HepG2 (cell line): ENCODE measurements around the gene CCDC83. TPM values are rescaled to one million over a fixed set of nuclear protein-coding genes. Genes with fewer than 3 reads are reported as not detected.
A peak's percentile ranks its signal among the peaks of the same experiment; 100 is the strongest.

Experiments used
- ISL2 ChIP-seq: sonication (generic); formaldehyde crosslinking; IDR thresholded peaks from 2 replicates; pipeline ENCODE4 v1.5.0; 2020; ENCODE audit warnings: missing genetic modification reagents
- MIER2 ChIP-seq: IDR thresholded peaks from 2 replicates; pipeline ENCODE4 v1.6.1; 2016; ENCODE audit warnings: missing biosample characterization, missing genetic modification reagents
- STAG1 ChIP-seq: sonication (generic); formaldehyde crosslinking; IDR thresholded peaks from 2 replicates; pipeline ENCODE4 v1.4.0; 2020; ENCODE audit warnings: missing genetic modification reagents
- XRCC5 ChIP-seq: fragments of 200-400 bp; formaldehyde crosslinking; optimal IDR thresholded peaks from 2 replicates; pipeline ENCODE3; 2017; ENCODE audit warnings: mild to moderate bottlenecking, low read length
- ZKSCAN5 ChIP-seq: sonication (generic); formaldehyde crosslinking; IDR thresholded peaks from 2 replicates; pipeline ENCODE4 v1.5.1; 2020; ENCODE audit warnings: mild to moderate bottlenecking, missing genetic modification reagents
- polyA plus RNA-seq, 8 experiments: library from polyadenylated mRNA; depleted of rRNA in 3 of 8; stranded (reverse) in 7 of 8; unstranded in 1 of 8; fragments of >200 nt; fragmentation: Illumina TruSeq in 4 of 8; extraction: Trizol in 4 of 8; gene quantifications; 2 replicates each; pipeline versions ENCODE4 v1.2.1 to v1.2.3, GENCODE V29; 2011 to 2016; ENCODE audit warnings: low read depth in 4 of 8, missing spikeins in 1 of 8, mixed read lengths in 1 of 8; ENCODE audit not compliant: insufficient read depth in 1 of 8
- total RNA-seq, 5 experiments: library from RNA; depleted of rRNA; stranded (reverse); fragments of >200 nt; fragmentation: Illumina TruSeq; extraction: Trizol; gene quantifications; 2 replicates each; pipeline ENCODE4 v1.2.3, GENCODE V29; 2016; ENCODE audit warnings: low read depth in 1 of 5
- TF ChIP-seq, protein P1 (sequence below): sonication (generic); formaldehyde crosslinking; IDR thresholded peaks from 2 replicates; pipeline ENCODE4 v1.5.0; 2020; ENCODE audit warnings: mild to moderate bottlenecking, missing genetic modification reagents, moderate library complexity
- TF ChIP-seq, protein P2 (sequence below): IDR thresholded peaks from 2 replicates; pipeline ENCODE4 v1.6.1; 2018; ENCODE audit warnings: missing genetic modification reagents, mild to moderate bottlenecking, missing compliant biosample characterization
- TF ChIP-seq, protein P3 (sequence below): sonication (generic); formaldehyde crosslinking; IDR thresholded peaks from 2 replicates; pipeline ENCODE4 v1.4.0; 2020; ENCODE audit warnings: missing genetic modification reagents, borderline replicate concordance
- TF ChIP-seq, protein P4 (sequence below): sonication (generic); formaldehyde crosslinking; IDR thresholded peaks from 2 replicates; pipeline ENCODE4 v1.8.0; 2022; ENCODE audit warnings: missing genetic modification reagents, mild to moderate bottlenecking, inconsistent platforms, borderline replicate concordance

Gene CCDC83
- total and polyA plus RNA-seq, 2 of the 13 experiments (the other 11 are each of a cell fraction or from before 2014, with no cell fraction given), result not detected

DNA sequence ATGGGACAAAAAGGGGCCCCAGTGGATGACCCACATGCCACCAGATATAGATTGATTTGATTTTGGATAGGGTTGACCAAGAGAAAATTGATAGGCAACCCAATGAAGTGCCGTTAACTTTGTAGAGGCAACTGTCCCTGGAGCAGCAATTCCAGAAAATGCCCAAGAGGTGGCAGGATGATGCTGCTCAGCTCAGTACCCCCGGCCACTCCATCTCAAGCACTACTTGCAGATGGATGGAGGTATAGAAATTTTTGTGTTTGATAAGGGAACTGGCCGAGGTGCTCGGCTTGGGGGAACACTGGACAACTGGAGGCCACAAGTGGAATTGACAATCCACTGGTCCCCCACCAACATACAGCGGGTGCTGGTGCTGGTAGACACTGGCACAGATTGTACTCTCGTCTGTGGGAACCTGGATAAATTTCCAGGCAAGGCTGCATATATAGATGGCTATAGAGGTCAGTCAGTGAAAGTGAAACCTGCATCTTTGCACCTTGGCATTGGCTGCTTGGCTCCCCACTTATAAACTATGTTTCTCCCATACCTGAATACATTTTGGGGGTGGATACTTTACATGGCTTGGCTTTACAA lies 86.3 kb downstream of the CCDC83 start (continued):
- TF ChIP-seq, protein P1, sequence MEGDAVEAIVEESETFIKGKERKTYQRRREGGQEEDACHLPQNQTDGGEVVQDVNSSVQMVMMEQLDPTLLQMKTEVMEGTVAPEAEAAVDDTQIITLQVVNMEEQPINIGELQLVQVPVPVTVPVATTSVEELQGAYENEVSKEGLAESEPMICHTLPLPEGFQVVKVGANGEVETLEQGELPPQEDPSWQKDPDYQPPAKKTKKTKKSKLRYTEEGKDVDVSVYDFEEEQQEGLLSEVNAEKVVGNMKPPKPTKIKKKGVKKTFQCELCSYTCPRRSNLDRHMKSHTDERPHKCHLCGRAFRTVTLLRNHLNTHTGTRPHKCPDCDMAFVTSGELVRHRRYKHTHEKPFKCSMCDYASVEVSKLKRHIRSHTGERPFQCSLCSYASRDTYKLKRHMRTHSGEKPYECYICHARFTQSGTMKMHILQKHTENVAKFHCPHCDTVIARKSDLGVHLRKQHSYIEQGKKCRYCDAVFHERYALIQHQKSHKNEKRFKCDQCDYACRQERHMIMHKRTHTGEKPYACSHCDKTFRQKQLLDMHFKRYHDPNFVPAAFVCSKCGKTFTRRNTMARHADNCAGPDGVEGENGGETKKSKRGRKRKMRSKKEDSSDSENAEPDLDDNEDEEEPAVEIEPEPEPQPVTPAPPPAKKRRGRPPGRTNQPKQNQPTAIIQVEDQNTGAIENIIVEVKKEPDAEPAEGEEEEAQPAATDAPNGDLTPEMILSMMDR (CRISPR knock-in tag), result peak; percentile 77
- TF ChIP-seq, protein P2, sequence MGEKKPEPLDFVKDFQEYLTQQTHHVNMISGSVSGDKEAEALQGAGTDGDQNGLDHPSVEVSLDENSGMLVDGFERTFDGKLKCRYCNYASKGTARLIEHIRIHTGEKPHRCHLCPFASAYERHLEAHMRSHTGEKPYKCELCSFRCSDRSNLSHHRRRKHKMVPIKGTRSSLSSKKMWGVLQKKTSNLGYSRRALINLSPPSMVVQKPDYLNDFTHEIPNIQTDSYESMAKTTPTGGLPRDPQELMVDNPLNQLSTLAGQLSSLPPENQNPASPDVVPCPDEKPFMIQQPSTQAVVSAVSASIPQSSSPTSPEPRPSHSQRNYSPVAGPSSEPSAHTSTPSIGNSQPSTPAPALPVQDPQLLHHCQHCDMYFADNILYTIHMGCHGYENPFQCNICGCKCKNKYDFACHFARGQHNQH, result peak; percentile 20; the same call in 1 of the 2 replicates
- TF ChIP-seq ZKSCAN5 (CRISPR knock-in tag), result no peak
- TF ChIP-seq STAG1 (CRISPR knock-in tag), result peak; percentile 84
- TF ChIP-seq, protein P3, sequence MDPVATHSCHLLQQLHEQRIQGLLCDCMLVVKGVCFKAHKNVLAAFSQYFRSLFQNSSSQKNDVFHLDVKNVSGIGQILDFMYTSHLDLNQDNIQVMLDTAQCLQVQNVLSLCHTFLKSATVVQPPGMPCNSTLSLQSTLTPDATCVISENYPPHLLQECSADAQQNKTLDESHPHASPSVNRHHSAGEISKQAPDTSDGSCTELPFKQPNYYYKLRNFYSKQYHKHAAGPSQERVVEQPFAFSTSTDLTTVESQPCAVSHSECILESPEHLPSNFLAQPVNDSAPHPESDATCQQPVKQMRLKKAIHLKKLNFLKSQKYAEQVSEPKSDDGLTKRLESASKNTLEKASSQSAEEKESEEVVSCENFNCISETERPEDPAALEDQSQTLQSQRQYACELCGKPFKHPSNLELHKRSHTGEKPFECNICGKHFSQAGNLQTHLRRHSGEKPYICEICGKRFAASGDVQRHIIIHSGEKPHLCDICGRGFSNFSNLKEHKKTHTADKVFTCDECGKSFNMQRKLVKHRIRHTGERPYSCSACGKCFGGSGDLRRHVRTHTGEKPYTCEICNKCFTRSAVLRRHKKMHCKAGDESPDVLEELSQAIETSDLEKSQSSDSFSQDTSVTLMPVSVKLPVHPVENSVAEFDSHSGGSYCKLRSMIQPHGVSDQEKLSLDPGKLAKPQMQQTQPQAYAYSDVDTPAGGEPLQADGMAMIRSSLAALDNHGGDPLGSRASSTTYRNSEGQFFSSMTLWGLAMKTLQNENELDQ, result no peak
- TF ChIP-seq MIER2 (CRISPR knock-in tag), result 0 out of 2 replicates have a peak, but pooled peaks have one; percentile 46
- TF ChIP-seq, protein P4, sequence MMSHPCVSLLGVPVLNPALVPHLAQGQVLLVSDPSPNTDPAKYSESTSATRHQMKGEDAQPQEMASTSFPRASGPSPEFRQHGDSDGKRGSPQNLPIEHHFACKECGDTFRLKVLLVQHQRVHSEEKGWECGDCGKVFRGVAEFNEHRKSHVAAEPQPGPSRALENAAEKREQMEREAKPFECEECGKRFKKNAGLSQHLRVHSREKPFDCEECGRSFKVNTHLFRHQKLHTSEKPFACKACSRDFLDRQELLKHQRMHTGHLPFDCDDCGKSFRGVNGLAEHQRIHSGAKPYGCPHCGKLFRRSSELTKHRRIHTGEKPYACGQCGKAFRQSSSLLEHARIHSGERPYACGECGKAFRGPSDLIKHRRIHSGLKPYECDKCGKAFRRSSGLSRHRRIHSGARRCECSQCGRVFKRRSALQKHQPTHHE, result no peak
- TF ChIP-seq ISL2, result no peak
- TF ChIP-seq XRCC5, result peak; percentile 19
